ENCODE measurements around the gene NTM. TPM values are rescaled to one million over a fixed set of nuclear protein-coding genes. Genes with fewer than 3 reads are reported as not detected.

The NTM gene
- total RNA-seq, 1 donor from 2014 or later, result 82.7 TPM

DNA sequence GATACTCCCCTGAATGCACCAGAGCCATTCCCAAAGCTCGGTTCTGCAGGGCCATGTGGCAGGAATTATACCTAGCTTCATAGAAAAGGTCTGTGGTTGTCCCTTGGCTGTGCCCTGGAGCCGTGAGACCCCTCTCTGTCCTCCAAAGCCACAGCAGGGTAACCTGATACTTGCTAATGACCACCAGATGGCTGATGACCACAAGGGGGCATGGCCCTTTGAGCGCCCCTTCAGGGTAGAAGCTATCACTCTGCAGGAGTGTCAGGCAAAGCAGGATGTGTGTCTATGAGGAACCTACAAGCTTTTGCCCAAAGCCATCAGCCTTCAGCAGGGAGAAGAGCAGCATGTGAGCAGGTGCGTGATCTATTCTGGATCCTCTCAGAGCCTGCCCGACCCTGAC lies 95.3 kb downstream of the NTM start:
- Mint-ChIP-seq H3K9me3 (ENCODE audit: unreplicated experiment) (no peaks in the 10 kb centered on the region), H3K27me3 (ENCODE audit: unreplicated experiment) (peaks cover 16% of the 10 kb centered on the region), H3K4me1 (ENCODE audit: unreplicated experiment) (no peaks in the 10 kb centered on the region), H3K4me3 (ENCODE audit: unreplicated experiment) (no peak overlapping the region), H3K36me3 (ENCODE audit: unreplicated experiment) (no peaks in the 10 kb centered on the region), H3K27ac (ENCODE audit: unreplicated experiment) (no peak overlapping the region)
- TF ChIP-seq, protein P1, sequence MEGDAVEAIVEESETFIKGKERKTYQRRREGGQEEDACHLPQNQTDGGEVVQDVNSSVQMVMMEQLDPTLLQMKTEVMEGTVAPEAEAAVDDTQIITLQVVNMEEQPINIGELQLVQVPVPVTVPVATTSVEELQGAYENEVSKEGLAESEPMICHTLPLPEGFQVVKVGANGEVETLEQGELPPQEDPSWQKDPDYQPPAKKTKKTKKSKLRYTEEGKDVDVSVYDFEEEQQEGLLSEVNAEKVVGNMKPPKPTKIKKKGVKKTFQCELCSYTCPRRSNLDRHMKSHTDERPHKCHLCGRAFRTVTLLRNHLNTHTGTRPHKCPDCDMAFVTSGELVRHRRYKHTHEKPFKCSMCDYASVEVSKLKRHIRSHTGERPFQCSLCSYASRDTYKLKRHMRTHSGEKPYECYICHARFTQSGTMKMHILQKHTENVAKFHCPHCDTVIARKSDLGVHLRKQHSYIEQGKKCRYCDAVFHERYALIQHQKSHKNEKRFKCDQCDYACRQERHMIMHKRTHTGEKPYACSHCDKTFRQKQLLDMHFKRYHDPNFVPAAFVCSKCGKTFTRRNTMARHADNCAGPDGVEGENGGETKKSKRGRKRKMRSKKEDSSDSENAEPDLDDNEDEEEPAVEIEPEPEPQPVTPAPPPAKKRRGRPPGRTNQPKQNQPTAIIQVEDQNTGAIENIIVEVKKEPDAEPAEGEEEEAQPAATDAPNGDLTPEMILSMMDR (IDR thresholded peaks at IDR 0.05), result no peak
- no peak for DNase-seq (ENCODE audit: extremely low spot score, unreplicated experiment)

GRCh38 chr11:131467645-131468394 lies 97.4 kb downstream of the NTM start:
- Mint-ChIP-seq H3K4me1 (ENCODE audit: unreplicated experiment) (no peaks in the 10 kb centered on the region), H3K4me3 (ENCODE audit: unreplicated experiment) (no peak overlapping the region), H3K27me3 (ENCODE audit: unreplicated experiment) (peaks cover 15% of the 10 kb centered on the region), H3K27ac (ENCODE audit: unreplicated experiment) (no peak overlapping the region), H3K36me3 (ENCODE audit: unreplicated experiment) (no peaks in the 10 kb centered on the region), H3K9me3 (ENCODE audit: unreplicated experiment) (no peaks in the 10 kb centered on the region)
- no peak for DNase-seq (ENCODE audit: extremely low spot score, unreplicated experiment)
- TF ChIP-seq, protein P1 (IDR thresholded peaks at IDR 0.05), result no peak

GRCh38 chr11:131468565-131468964 lies 98.2 kb downstream of the NTM start:
- no peaks in the 10 kb centered on the region for H3K4me1 Mint-ChIP-seq (ENCODE audit: unreplicated experiment)
- H3K27me3 Mint-ChIP-seq (ENCODE audit: unreplicated experiment), result peaks cover 15% of the 10 kb centered on the region
- no peak overlapping the region for H3K4me3 Mint-ChIP-seq (ENCODE audit: unreplicated experiment)
- no peak overlapping the region for H3K27ac Mint-ChIP-seq (ENCODE audit: unreplicated experiment)
- H3K36me3 Mint-ChIP-seq (ENCODE audit: unreplicated experiment), result no peaks in the 10 kb centered on the region
- TF ChIP-seq, protein P1 (IDR thresholded peaks at IDR 0.05), result no peak
- no peaks in the 10 kb centered on the region for H3K9me3 Mint-ChIP-seq (ENCODE audit: unreplicated experiment)
- DNase-seq (ENCODE audit: extremely low spot score, unreplicated experiment), result no peak

DNA sequence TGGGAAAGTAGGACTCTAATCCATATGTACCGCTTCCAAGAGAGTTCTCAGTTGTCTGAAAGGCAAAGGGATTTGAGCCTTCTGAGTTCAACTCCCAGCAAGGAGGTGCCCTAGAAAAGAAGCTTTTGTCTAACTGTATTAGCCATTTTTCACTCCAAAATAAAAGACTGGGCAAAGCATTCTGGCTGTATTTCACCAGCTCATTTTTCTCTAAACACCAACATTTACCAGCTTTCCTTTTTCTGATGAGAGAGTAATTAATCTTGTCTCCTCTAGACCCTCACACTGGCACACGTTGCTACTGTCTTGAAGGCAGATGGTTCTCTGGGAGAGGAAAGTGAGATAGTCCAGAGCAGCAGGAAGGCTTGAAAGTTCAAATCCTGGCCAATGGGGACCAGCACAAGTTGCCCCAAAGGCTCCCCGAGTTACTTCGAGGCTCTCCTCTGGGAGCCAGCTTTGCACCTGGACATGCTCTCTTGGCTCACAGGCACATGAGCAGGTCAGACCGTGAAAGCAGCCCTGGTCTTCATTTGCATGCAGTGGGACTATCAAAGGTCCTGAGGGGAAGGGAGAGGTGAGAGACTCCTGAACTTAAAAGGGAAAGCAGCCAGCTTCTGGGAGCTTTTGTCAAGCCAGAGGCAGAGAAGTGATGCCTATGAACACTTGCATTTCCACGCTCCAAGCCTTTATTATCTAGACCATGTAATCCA lies 100.0 kb downstream of the NTM start:
- Mint-ChIP-seq H3K27ac (ENCODE audit: unreplicated experiment) (no peak overlapping the region), H3K36me3 (ENCODE audit: unreplicated experiment) (no peaks in the 10 kb centered on the region)
- TF ChIP-seq, protein P1 (IDR thresholded peaks at IDR 0.05), result no peak

GRCh38 chr11:131471976-131472375 lies 101.6 kb downstream of the NTM start:
- Mint-ChIP-seq H3K9me3 (ENCODE audit: unreplicated experiment) (no peaks in the 10 kb centered on the region), H3K27ac (ENCODE audit: unreplicated experiment) (no peak overlapping the region), H3K27me3 (ENCODE audit: unreplicated experiment) (peaks cover 5% of the 10 kb centered on the region), H3K36me3 (ENCODE audit: unreplicated experiment) (no peaks in the 10 kb centered on the region), H3K4me1 (ENCODE audit: unreplicated experiment) (no peaks in the 10 kb centered on the region), H3K4me3 (ENCODE audit: unreplicated experiment) (no peak overlapping the region)
- DNase-seq (ENCODE audit: extremely low spot score, unreplicated experiment), result no peak
- TF ChIP-seq, protein P1 (IDR thresholded peaks at IDR 0.05), result no peak

More for the DNA sequence above, 100.0 kb downstream of the NTM start:
- Mint-ChIP-seq H3K4me3 (ENCODE audit: unreplicated experiment) (no peak overlapping the region), H3K4me1 (ENCODE audit: unreplicated experiment) (no peaks in the 10 kb centered on the region), H3K9me3 (ENCODE audit: unreplicated experiment) (no peaks in the 10 kb centered on the region), H3K27me3 (ENCODE audit: unreplicated experiment) (peaks cover 4% of the 10 kb centered on the region)
- DNase-seq (ENCODE audit: extremely low spot score, unreplicated experiment), result no peak

Data from osteocyte (in vitro differentiated cells).